H1 (cell line): ENCODE measurements around the gene HTR1D.

Experiments used
- CHD1 ChIP-seq: IDR thresholded peaks from 2 replicates; pipeline ENCODE4 v1.6.1; 2012; ENCODE audit warnings: low read depth, low read length, improper control_type of control experiment
- CHD2 ChIP-seq: IDR thresholded peaks from 2 replicates; pipeline ENCODE4 v1.6.1; 2012; ENCODE audit warnings: low read length, improper control_type of control experiment
- EGR1 ChIP-seq: IDR thresholded peaks from 2 replicates; pipeline ENCODE4 v1.6.1; 2011; ENCODE audit warnings: low read depth, low read length, borderline replicate concordance
- EZH2 ChIP-seq: fragments of 200-600 bp; sonication (generic); IDR thresholded peaks from 2 replicates; pipeline ENCODE4 v1.7.1; 2012; ENCODE audit warnings: low read depth, mild to moderate bottlenecking, moderate library complexity, low read length, inconsistent platforms; ENCODE audit not compliant: severe bottlenecking
- JUN ChIP-seq: IDR thresholded peaks from 2 replicates; pipeline ENCODE4 v1.6.1; 2011; ENCODE audit warnings: low read depth, mild to moderate bottlenecking, improper control_type of control experiment, low read length
- POLR2A ChIP-seq, 2 experiments: IDR thresholded peaks; 1 replicate in 1 of 2; 2 replicates in 1 of 2; pipeline ENCODE4 v1.6.1; 2011; ENCODE audit warnings: low read depth in 2 of 2, low read length in 2 of 2, mild to moderate bottlenecking in 2 of 2; ENCODE audit errors: control extremely low read depth in 1 of 2
- POLR2AphosphoS5 ChIP-seq: IDR thresholded peaks from 2 replicates; pipeline ENCODE4 v1.6.1; 2011; ENCODE audit warnings: low read depth, low read length
- RAD21 ChIP-seq, 2 experiments: IDR thresholded peaks in 1 of 2; conservative IDR thresholded peaks in 1 of 2; 2 replicates each; pipeline ENCODE4 v1.6.1; 2011; ENCODE audit warnings: low read depth in 2 of 2, low read length in 2 of 2, improper control_type of control experiment in 1 of 2, inconsistent platforms in 1 of 2, mild to moderate bottlenecking in 1 of 2, moderate library complexity in 1 of 2
- RFX5 ChIP-seq: IDR thresholded peaks from 2 replicates; pipeline ENCODE4 v1.6.1; 2011; ENCODE audit warnings: low read depth, low read length, improper control_type of control experiment, borderline replicate concordance
- SP4 ChIP-seq: IDR thresholded peaks from 2 replicates; pipeline ENCODE4 v1.6.1; 2012; ENCODE audit warnings: low read length, inconsistent platforms
- ZNF274 ChIP-seq: IDR thresholded peaks from 2 replicates; pipeline ENCODE4 v1.7.0; 2012; ENCODE audit warnings: low read length, borderline replicate concordance; ENCODE audit errors: extremely low read depth
- TF ChIP-seq, protein P1 (sequence below), 3 experiments: IDR thresholded peaks; 1 replicate in 2 of 3; 2 replicates in 1 of 3; pipeline versions ENCODE4 v1.5.1 to v1.6.1; 2011; ENCODE audit warnings: low read length in 3 of 3, mild to moderate bottlenecking in 3 of 3, inconsistent platforms in 2 of 3, low read depth in 1 of 3, moderate library complexity in 1 of 3; ENCODE audit not compliant: insufficient read depth in 1 of 3; ENCODE audit errors: control extremely low read depth in 1 of 3

DNA sequence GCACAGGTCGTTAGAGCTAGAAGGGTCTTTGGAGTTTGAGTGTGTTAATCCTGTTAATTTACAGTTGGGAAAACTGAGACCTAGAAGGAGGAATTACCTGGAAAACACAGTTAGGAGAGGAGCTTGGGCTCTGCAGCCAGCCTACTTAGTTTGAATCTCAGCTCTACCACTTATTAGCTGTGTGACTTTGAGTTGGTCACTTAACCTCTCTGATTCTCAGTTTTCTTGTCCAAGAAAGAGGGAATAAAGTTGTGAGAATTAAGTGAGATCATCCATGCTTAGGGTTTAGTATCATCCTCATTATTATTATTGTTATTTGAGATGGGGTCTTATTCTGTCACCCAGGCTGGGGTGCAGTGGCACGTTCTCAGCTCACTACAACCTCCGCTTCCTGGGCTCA is 5.4 kb upstream of the HTR1D start:
- TF ChIP-seq SP4 (no peak), POLR2AphosphoS5 (no peak), RAD21 (IDR thresholded peaks at IDR 0.05 in 1 of 2, conservative IDR thresholded peaks at IDR 0.05 in 1 of 2; ENCODE audit: low read depth in 2 of 2, low read length in 2 of 2) (no peak), POLR2A (IDR thresholded peaks at IDR 0.05; ENCODE audit: control extremely low read depth in 1 of 2, low read depth in 2 of 2, low read length in 2 of 2) (no peak), JUN (no peak), CHD1 (no peak), EGR1 (no peak), CHD2 (no peak), RFX5 (no peak), EZH2 (no peak), ZNF274 (no peak)
- TF ChIP-seq, protein P1, sequence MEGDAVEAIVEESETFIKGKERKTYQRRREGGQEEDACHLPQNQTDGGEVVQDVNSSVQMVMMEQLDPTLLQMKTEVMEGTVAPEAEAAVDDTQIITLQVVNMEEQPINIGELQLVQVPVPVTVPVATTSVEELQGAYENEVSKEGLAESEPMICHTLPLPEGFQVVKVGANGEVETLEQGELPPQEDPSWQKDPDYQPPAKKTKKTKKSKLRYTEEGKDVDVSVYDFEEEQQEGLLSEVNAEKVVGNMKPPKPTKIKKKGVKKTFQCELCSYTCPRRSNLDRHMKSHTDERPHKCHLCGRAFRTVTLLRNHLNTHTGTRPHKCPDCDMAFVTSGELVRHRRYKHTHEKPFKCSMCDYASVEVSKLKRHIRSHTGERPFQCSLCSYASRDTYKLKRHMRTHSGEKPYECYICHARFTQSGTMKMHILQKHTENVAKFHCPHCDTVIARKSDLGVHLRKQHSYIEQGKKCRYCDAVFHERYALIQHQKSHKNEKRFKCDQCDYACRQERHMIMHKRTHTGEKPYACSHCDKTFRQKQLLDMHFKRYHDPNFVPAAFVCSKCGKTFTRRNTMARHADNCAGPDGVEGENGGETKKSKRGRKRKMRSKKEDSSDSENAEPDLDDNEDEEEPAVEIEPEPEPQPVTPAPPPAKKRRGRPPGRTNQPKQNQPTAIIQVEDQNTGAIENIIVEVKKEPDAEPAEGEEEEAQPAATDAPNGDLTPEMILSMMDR (IDR thresholded peaks at IDR 0.05; ENCODE audit: control extremely low read depth in 1 of 3, insufficient read depth in 1 of 3, low read depth in 1 of 3, low read length in 3 of 3), result no peak
